22Rv1 (cell line): ENCODE data around the gene MAD1L1.

Experiments
- ZFX ChIP-seq: fragments of 450-650 bp; IDR thresholded peaks from 2 replicates; pipeline ENCODE4 v1.6.1; 2017; ENCODE audit warnings: antibody characterized with exemption, borderline replicate concordance
- TF ChIP-seq, protein P1 (sequence below): fragments of 450-650 bp; IDR thresholded peaks from 2 replicates; pipeline ENCODE4 v1.5.1; 2017; ENCODE audit warnings: mild to moderate bottlenecking

DNA sequence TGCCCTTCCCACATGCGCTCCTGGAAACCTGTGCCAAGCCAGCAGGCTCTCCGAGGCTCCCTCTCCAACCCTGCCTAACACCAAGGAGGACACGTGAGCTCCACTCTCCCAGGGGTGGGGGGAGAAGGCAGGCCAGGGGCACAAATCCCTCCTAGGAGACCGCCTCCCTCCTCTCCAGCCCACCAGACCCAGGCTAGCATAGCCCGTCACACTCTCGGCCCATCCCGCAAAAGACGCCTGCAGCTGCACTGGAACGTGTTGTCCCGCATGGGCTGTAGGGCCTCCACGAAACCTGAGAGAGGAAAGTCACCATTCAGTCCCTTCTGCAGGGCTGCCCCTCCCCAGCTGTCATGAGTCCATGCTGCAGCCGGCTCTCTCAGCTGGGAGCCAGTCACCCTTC is 126.3 kb downstream of the MAD1L1 start:
- TF ChIP-seq, protein P1, sequence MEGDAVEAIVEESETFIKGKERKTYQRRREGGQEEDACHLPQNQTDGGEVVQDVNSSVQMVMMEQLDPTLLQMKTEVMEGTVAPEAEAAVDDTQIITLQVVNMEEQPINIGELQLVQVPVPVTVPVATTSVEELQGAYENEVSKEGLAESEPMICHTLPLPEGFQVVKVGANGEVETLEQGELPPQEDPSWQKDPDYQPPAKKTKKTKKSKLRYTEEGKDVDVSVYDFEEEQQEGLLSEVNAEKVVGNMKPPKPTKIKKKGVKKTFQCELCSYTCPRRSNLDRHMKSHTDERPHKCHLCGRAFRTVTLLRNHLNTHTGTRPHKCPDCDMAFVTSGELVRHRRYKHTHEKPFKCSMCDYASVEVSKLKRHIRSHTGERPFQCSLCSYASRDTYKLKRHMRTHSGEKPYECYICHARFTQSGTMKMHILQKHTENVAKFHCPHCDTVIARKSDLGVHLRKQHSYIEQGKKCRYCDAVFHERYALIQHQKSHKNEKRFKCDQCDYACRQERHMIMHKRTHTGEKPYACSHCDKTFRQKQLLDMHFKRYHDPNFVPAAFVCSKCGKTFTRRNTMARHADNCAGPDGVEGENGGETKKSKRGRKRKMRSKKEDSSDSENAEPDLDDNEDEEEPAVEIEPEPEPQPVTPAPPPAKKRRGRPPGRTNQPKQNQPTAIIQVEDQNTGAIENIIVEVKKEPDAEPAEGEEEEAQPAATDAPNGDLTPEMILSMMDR = no peak
- no peak for TF ChIP-seq ZFX
